ENCODE measurements around the gene NT5DC4.

The NT5DC4 gene

DNA sequence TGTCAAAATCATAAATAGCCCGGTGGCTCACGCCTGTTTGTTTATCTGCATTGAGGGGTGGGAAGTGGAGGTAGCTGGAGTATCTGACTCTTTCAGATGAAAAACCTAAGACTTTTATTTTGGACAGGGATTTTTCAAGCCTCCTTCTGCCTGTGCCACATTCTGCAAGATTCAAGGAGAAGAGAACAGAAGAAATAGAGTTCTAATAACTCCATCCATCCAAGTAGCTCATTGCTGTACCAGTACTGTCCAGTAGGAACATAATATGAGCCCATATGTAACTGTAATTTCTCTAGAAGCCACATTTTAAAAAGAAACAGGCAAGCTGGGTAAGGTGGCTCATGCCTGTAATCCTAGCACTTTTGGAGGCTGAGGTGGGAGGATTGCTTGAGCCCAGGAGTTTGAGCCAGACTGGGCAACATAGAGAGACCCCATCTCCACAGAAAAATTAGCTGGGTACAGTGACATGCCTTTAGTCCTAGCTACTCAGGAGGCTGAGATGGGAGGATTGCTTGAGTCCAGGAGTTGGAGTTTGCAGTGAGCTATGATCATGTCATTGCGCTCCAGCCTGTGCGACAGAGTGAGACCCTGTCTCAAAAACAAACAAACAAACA, 35.4 kb upstream of the NT5DC4 start:
- Histone ChIP-seq H3K27me3 (ENCODE audit: control insufficient read depth, insufficient read depth, low read length) (no peaks in the 10 kb centered on the region), H3K4me2 (ENCODE audit: low read length) (no peak overlapping the region), H3K27ac (no peak overlapping the region), H3K9me3 (ENCODE audit: control insufficient read depth, low read length) (no peaks in the 10 kb centered on the region), H3K4me3 (ENCODE audit: low read depth, low read length) (no peak overlapping the region), H3K79me2 (no peaks in the 10 kb centered on the region), H3K9ac (no peak overlapping the region), H2AFZ (no peak overlapping the region), H3K4me1 (no peaks in the 10 kb centered on the region), H3K36me3 (ENCODE audit: control insufficient read depth, insufficient read depth, low read length) (no peaks in the 10 kb centered on the region)
- TF ChIP-seq, protein P1, sequence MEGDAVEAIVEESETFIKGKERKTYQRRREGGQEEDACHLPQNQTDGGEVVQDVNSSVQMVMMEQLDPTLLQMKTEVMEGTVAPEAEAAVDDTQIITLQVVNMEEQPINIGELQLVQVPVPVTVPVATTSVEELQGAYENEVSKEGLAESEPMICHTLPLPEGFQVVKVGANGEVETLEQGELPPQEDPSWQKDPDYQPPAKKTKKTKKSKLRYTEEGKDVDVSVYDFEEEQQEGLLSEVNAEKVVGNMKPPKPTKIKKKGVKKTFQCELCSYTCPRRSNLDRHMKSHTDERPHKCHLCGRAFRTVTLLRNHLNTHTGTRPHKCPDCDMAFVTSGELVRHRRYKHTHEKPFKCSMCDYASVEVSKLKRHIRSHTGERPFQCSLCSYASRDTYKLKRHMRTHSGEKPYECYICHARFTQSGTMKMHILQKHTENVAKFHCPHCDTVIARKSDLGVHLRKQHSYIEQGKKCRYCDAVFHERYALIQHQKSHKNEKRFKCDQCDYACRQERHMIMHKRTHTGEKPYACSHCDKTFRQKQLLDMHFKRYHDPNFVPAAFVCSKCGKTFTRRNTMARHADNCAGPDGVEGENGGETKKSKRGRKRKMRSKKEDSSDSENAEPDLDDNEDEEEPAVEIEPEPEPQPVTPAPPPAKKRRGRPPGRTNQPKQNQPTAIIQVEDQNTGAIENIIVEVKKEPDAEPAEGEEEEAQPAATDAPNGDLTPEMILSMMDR (IDR thresholded peaks at IDR 0.05) = no peak

- Histone ChIP-seq H3K4me2 (ENCODE audit: low read length) (no peak overlapping the region), H3K9me3 (ENCODE audit: control insufficient read depth, low read length) (no peaks in the 10 kb centered on the region), H3K4me3 (ENCODE audit: low read depth, low read length) (no peak overlapping the region), H3K9ac (no peak overlapping the region), H3K4me1 (no peaks in the 10 kb centered on the region), H2AFZ (no peak overlapping the region), H3K36me3 (ENCODE audit: control insufficient read depth, insufficient read depth, low read length) (no peaks in the 10 kb centered on the region), H3K27me3 (ENCODE audit: control insufficient read depth, insufficient read depth, low read length) (no peaks in the 10 kb centered on the region), H3K27ac (no peak overlapping the region), H3K79me2 (no peaks in the 10 kb centered on the region)
- TF ChIP-seq, protein P1 (IDR thresholded peaks at IDR 0.05) = no peak
These were observed 34.2 kb upstream of the NT5DC4 start for GRCh38 chr2:112686348-112687217.

GRCh38 chr2:112687522-112687921, 33.3 kb upstream of the NT5DC4 start:
- Histone ChIP-seq H3K9ac (no peak overlapping the region), H3K27me3 (ENCODE audit: control insufficient read depth, insufficient read depth, low read length) (no peaks in the 10 kb centered on the region), H3K27ac (no peak overlapping the region), H3K4me2 (ENCODE audit: low read length) (no peak overlapping the region), H3K79me2 (no peaks in the 10 kb centered on the region), H2AFZ (no peak overlapping the region), H3K4me3 (ENCODE audit: low read depth, low read length) (no peak overlapping the region), H3K36me3 (ENCODE audit: control insufficient read depth, insufficient read depth, low read length) (no peaks in the 10 kb centered on the region), H3K4me1 (no peaks in the 10 kb centered on the region), H3K9me3 (ENCODE audit: control insufficient read depth, low read length) (no peaks in the 10 kb centered on the region)
- TF ChIP-seq, protein P1 (IDR thresholded peaks at IDR 0.05) = no peak

GRCh38 chr2:112688086-112688880, 32.5 kb upstream of the NT5DC4 start:
- Histone ChIP-seq H3K79me2 (no peaks in the 10 kb centered on the region), H3K36me3 (ENCODE audit: control insufficient read depth, insufficient read depth, low read length) (no peaks in the 10 kb centered on the region), H3K4me1 (no peaks in the 10 kb centered on the region), H3K27me3 (ENCODE audit: control insufficient read depth, insufficient read depth, low read length) (no peaks in the 10 kb centered on the region), H3K4me3 (ENCODE audit: low read depth, low read length) (no peak overlapping the region), H3K9me3 (ENCODE audit: control insufficient read depth, low read length) (no peaks in the 10 kb centered on the region), H3K27ac (no peak overlapping the region), H3K9ac (no peak overlapping the region), H2AFZ (no peak overlapping the region), H3K4me2 (ENCODE audit: low read length) (no peak overlapping the region)
- TF ChIP-seq, protein P1 (IDR thresholded peaks at IDR 0.05) = no peak

Data from parathyroid adenoma (tissue), 2 donors.